ENCODE data around the gene NUTM2A.
"Not testable (repeated sequence)": the region's sequence is repeated elsewhere in the genome, so short reads cannot be mapped to it uniquely, and the experiment has no call there.

NUTM2A gene

GRCh38 chr10:87248818-87249353, 23.6 kb downstream of the NUTM2A start:
- not testable (repeated sequence) for DNase-seq

- DNase-seq: not testable (repeated sequence)
These were observed 55.6 kb downstream of the NUTM2A start for GRCh38 chr10:87280749-87281392.
